ENCODE measurements around the gene BBIP1. TPM values are rescaled to one million over a fixed set of nuclear protein-coding genes. Genes with fewer than 3 reads are reported as not detected.

BBIP1 gene
- total and polyA plus RNA-seq, 12 donors: 14.5 to 86.9 (median 44.9) TPM

DNA sequence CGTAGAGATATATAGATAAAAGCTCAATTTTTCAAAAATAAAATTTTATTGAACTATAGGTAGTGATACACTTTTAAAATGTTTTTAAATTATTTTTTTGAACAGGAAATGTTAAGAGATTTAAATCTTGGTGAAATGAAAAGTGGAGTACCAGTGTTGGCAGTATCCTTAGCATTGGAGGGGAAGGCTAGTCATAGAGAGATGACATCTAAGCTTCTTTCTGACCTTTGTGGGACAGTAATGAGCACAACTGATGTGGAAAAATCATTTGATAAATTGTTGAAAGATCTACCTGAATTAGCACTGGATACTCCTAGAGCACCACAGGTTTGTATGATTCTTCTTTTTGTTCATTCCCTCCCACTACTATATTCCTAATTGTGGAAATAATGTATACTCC is 31.4 kb downstream of the BBIP1 start:
- peaks cover 0 to 55% of the 10 kb centered on the region in 2 donors for H3K36me3 ChIP-seq (replicated peaks in 1 of 2)
- no peaks in the 10 kb centered on the region for H3K9me3 ChIP-seq (replicated peaks in 1 of 3)
- H3K27ac ChIP-seq: no peak overlapping the region
- DNase-seq: no peak
- intact Hi-C loops (cut with DNase I): loop anchor here in 1 of 2 donors (10.0 kb wide), 1 partner anchor 73 kb away; no protein-coding TSS in a partner anchor
- no peak for TF ChIP-seq POLR2A (IDR thresholded peaks at IDR 0.05)
- TF ChIP-seq, protein P1, sequence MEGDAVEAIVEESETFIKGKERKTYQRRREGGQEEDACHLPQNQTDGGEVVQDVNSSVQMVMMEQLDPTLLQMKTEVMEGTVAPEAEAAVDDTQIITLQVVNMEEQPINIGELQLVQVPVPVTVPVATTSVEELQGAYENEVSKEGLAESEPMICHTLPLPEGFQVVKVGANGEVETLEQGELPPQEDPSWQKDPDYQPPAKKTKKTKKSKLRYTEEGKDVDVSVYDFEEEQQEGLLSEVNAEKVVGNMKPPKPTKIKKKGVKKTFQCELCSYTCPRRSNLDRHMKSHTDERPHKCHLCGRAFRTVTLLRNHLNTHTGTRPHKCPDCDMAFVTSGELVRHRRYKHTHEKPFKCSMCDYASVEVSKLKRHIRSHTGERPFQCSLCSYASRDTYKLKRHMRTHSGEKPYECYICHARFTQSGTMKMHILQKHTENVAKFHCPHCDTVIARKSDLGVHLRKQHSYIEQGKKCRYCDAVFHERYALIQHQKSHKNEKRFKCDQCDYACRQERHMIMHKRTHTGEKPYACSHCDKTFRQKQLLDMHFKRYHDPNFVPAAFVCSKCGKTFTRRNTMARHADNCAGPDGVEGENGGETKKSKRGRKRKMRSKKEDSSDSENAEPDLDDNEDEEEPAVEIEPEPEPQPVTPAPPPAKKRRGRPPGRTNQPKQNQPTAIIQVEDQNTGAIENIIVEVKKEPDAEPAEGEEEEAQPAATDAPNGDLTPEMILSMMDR (IDR thresholded peaks at IDR 0.05): no peak
- peaks cover 0 to 6% of the 10 kb centered on the region in 2 donors for H3K4me1 ChIP-seq (replicated peaks in 1 of 2)
- H3K27me3 ChIP-seq: no peaks in the 10 kb centered on the region
- H3K4me3 ChIP-seq: no peak overlapping the region
- 92 to 100% (median 98%) methylated on average over 1 of the region's 1 CpG for WGBS, 4 donors

DNA sequence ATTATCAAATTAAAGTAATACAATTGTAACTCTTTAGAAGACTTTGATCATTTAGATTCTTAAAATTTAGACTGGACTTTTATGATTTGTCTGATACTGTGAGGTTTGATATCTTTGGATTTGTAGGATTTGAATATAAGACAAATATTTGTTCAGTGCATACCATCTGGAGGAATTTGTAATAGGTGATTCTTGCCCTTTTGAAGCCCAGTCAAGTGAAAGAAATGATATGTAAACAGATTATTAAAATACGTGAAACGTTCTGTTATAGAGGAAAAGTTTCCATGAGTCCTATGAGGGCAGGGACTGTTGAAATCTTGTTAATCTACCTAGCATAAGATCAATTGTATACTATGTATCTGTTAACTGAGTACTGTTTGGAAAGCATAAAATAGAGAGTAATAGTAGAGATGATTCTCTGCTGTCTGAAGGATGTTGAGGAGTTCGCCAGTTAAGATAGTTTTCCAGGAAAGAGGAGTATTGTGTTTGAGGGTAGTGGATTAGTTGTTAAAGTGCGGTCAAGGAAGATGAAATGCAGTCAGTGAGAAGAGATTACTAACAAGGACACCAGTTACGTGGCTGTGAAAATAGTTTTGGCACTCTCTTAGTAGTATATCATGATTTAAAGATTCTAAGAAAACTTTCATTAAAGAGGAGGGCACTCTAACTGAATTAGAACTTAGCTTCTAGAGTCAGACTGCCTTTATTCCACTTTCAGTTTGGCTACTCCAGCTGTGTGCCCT is 32.9 kb downstream of the BBIP1 start:
- Histone ChIP-seq H3K36me3 (replicated peaks in 1 of 2) (peaks cover 0 to 55% of the 10 kb centered on the region in 2 donors), H3K4me1 (replicated peaks in 1 of 2) (no peaks in the 10 kb centered on the region), H3K9me3 (replicated peaks in 1 of 3) (no peaks in the 10 kb centered on the region), H3K27ac (no peak overlapping the region), H3K27me3 (no peaks in the 10 kb centered on the region), H3K4me3 (no peak overlapping the region)
- DNase-seq: no peak
- TF ChIP-seq POLR2A (IDR thresholded peaks at IDR 0.05): no peak
- TF ChIP-seq, protein P1 (IDR thresholded peaks at IDR 0.05): no peak
- intact Hi-C loops (cut with DNase I): loop anchor here in 1 of 2 donors (10.0 kb wide), 1 partner anchor 71 kb away; no protein-coding TSS in a partner anchor
- WGBS, 4 donors: 54 to 59% (median 57%) methylated on average over 5 of the region's 5 CpGs

DNA sequence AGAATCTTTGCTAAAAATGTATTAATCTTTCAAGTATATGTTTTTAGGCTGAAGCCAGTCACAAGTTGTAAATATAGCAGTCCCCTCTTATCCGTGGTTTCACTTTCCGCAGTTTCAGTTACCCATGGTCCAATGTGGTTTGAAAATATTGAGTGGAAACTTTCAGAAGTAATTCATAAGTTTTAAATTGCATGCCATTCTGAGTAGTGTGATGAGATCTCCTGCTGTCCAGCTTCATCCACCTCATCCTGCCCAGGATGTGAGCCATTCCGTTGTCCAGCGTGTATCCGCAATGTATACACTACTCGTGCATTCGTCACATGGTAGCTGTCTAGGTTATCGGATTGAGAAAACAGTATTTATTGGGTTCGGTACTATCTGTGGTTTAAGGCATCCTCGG is 35.1 kb downstream of the BBIP1 start:
- TF ChIP-seq, protein P1 (IDR thresholded peaks at IDR 0.05): no peak
- TF ChIP-seq POLR2A (IDR thresholded peaks at IDR 0.05): no peak
- H3K9me3 ChIP-seq (replicated peaks in 1 of 3): no peaks in the 10 kb centered on the region
- no peaks in the 10 kb centered on the region for H3K4me1 ChIP-seq (replicated peaks in 1 of 2)
- H3K27me3 ChIP-seq: no peaks in the 10 kb centered on the region
- no peak overlapping the region for H3K4me3 ChIP-seq
- peaks cover 0 to 41% of the 10 kb centered on the region in 2 donors for H3K36me3 ChIP-seq (replicated peaks in 1 of 2)
- intact Hi-C loops (cut with DNase I): loop anchor here in 1 of 2 donors (10.0 kb wide), 1 partner anchor 69 kb away; no protein-coding TSS in a partner anchor
- no peak overlapping the region for H3K27ac ChIP-seq
- 84 to 92% (median 89%) methylated on average over 10 of the region's 10 CpGs for WGBS, 4 donors
- no peak for DNase-seq

DNA sequence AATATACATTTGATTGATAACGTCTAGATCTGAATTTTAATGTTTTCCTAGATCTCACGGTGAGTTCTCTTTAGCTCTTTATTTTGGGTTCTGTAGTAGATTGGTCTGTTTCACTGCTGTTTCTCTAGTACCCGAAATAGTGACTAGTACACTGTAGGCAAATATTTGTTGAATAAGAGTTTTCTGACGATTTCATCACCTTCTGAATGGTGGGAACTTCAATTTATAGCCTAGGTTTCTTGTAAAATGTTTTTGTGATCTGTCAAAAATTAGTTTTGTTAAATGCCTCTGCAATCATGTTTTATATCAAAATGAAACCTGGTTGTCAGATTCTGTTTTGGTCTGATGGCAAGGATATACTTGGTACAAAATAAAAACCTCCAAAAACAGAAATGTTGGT is 37.1 kb downstream of the BBIP1 start:
- no peak for DNase-seq
- no peak overlapping the region for H3K27ac ChIP-seq
- no peaks in the 10 kb centered on the region for H3K27me3 ChIP-seq
- H3K9me3 ChIP-seq (replicated peaks in 1 of 3): no peaks in the 10 kb centered on the region
- intact Hi-C loops (cut with DNase I): loop anchor here in 1 of 2 donors (10.0 kb wide), 1 partner anchor 67 kb away; no protein-coding TSS in a partner anchor
- peaks cover 0 to 7% of the 10 kb centered on the region in 2 donors for H3K4me1 ChIP-seq (replicated peaks in 1 of 2)
- TF ChIP-seq, protein P1 (IDR thresholded peaks at IDR 0.05): no peak
- TF ChIP-seq POLR2A (IDR thresholded peaks at IDR 0.05): no peak
- peaks cover 0 to 24% of the 10 kb centered on the region in 2 donors for H3K36me3 ChIP-seq (replicated peaks in 1 of 2)
- H3K4me3 ChIP-seq: no peak overlapping the region
- WGBS, 4 donors: 81 to 86% (median 83%) methylated on average over 4 of the region's 4 CpGs

All from adrenal gland (tissue), 12 donors.